HL-60 (cell line): ENCODE data around the gene RNASE8.
A peak's percentile ranks its signal among the peaks of the same experiment; 100 is the strongest.

Experiments used
- DNase-seq, 2 experiments: peaks; one replicate each; pipeline ENCODE4 v3.0.0-alpha.2; 2010 to 2020; ENCODE audit warnings: low read depth in 1 of 2, low spot score in 1 of 2
- H3K27ac ChIP-seq: fragments of 250-450 bp; sonication (Bioruptor Pico); replicated peaks from 2 replicates; pipeline ENCODE4 v1.5.1; 2020; ENCODE audit warnings: mild to moderate bottlenecking, moderate library complexity
- H3K27me3 ChIP-seq: fragments of 250-450 bp; sonication (Bioruptor Pico); 2 replicates; pipeline ENCODE4 v1.5.1; 2021; ENCODE audit warnings: mild to moderate bottlenecking, moderate library complexity; ENCODE audit not compliant: insufficient read depth, poor library complexity, severe bottlenecking
- H3K4me3 ChIP-seq: replicated peaks from 2 replicates; pipeline ENCODE4 v1.5.1; 2011; ENCODE audit warnings: mild to moderate bottlenecking, control low read depth, low read length; ENCODE audit not compliant: insufficient read depth
- CTCF ChIP-seq: IDR thresholded peaks from one replicate; pipeline ENCODE4 v1.5.1; 2011; ENCODE audit warnings: low read length, control low read depth, inconsistent platforms; ENCODE audit not compliant: insufficient read depth
- GABPA ChIP-seq: IDR thresholded peaks from 2 replicates; pipeline ENCODE4 v1.6.1; 2012; ENCODE audit warnings: low read depth
- POLR2AphosphoS5 ChIP-seq: IDR thresholded peaks from 2 replicates; pipeline ENCODE4 v1.6.1; 2012; ENCODE audit warnings: low read depth
- SPI1 ChIP-seq: IDR thresholded peaks from 2 replicates; pipeline ENCODE4 v1.6.1; 2012; ENCODE audit warnings: low read depth, mild to moderate bottlenecking, borderline replicate concordance
- TF ChIP-seq, protein P1 (sequence below): IDR thresholded peaks from 2 replicates; pipeline ENCODE4 v1.6.1; 2012; ENCODE audit warnings: low read depth; ENCODE audit not compliant: insufficient replicate concordance

The RNASE8 gene

DNA sequence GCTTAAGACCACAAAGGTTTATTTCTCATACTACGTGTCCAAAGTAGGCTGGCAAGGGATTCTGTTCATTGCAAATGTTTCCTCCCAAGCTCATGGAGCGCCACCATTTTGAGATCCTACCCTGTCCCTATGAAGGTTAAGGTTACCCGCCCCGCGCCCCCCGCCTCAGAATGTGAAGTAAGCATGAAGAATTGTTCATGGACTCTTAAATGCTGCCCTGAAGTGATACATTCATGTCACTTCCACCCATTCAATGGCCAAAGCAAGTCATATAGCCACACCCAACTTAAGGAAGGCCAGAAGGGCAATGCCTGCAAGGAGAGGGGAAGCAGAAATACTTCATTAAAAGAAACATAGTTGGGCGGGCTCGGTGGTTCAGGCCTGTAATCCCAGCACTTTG, 47.5 kb downstream of the RNASE8 start:
- peak overlapping the region; percentile 100; the same call in 1 of the 2 replicates for H3K27ac ChIP-seq
- no peaks in the 10 kb centered on the region for H3K27me3 ChIP-seq
- TF ChIP-seq CTCF = no peak
- no peak overlapping the region for H3K4me3 ChIP-seq
- DNase-seq = no peak

DNA sequence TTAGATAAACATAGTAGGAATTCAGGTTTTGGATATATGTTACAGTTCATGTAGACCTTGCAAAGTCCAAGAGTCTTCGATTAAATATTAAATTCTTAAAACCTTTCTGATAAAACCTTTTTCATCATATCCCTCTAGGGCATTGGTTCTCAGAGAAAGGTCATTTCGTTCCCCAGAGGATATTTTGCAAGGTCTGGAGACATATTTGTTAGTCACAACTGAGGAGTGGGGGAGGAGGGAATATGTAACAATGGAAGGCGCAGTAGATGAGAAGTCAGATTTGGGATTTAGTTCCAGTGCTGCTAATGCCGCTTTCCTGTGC, 48.5 kb downstream of the RNASE8 start:
- TF ChIP-seq GABPA (no peak), SPI1 (no peak), CTCF (no peak), POLR2AphosphoS5 (no peak)
- TF ChIP-seq, protein P1, sequence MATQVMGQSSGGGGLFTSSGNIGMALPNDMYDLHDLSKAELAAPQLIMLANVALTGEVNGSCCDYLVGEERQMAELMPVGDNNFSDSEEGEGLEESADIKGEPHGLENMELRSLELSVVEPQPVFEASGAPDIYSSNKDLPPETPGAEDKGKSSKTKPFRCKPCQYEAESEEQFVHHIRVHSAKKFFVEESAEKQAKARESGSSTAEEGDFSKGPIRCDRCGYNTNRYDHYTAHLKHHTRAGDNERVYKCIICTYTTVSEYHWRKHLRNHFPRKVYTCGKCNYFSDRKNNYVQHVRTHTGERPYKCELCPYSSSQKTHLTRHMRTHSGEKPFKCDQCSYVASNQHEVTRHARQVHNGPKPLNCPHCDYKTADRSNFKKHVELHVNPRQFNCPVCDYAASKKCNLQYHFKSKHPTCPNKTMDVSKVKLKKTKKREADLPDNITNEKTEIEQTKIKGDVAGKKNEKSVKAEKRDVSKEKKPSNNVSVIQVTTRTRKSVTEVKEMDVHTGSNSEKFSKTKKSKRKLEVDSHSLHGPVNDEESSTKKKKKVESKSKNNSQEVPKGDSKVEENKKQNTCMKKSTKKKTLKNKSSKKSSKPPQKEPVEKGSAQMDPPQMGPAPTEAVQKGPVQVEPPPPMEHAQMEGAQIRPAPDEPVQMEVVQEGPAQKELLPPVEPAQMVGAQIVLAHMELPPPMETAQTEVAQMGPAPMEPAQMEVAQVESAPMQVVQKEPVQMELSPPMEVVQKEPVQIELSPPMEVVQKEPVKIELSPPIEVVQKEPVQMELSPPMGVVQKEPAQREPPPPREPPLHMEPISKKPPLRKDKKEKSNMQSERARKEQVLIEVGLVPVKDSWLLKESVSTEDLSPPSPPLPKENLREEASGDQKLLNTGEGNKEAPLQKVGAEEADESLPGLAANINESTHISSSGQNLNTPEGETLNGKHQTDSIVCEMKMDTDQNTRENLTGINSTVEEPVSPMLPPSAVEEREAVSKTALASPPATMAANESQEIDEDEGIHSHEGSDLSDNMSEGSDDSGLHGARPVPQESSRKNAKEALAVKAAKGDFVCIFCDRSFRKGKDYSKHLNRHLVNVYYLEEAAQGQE = no peak
- Histone ChIP-seq H3K4me3 (peak overlapping the region; percentile 17; the same call in 1 of the 2 replicates), H3K27ac (peak overlapping the region; percentile 40), H3K27me3 (no peaks in the 10 kb centered on the region)
- DNase-seq = peak in 1 of 2 experiments; percentile 55

DNA sequence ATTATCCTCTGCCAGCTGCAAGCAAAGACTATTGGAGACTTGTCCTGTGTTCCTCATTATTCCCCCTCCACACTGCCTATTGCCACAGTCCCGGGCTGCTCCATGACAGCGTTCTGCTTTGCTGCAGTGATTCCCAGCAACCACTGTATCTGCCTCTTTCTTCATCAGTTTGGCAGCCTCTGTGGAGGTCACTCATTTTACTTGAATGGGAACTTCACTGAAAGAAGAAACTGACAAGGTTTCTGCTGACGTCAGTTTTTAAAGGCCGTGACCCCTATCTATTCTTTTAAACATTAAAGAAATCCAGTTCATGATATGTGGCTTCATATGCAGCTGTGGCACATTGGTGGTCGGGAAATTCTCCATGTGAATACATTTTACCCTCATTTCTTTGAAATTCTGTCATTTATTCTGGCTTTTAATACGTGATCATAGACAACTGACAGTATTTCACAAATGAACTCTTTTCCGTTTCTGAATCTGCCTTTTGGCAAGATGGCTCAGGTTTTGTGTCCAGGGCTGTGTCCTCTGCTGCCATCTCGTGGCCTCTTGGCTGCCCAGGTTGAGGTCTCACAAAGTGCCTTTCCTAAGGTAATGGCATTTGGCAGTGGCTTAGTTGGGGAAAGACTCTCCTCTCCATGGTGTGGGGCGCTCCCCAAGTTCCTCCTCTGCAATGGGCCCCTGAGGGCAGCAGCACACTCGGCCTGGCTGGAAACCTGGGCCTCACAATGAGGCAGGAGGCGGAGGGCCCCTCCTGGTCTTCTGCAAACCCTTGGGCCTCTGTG, 49.1 kb downstream of the RNASE8 start:
- Histone ChIP-seq H3K27ac (peak overlapping the region; percentile 40), H3K4me3 (peak overlapping the region; percentile 17; the same call in 1 of the 2 replicates), H3K27me3 (no peaks in the 10 kb centered on the region)
- peak; percentile 63 to 87 for DNase-seq
- TF ChIP-seq GABPA = no peak
- no peak for TF ChIP-seq SPI1
- no peak for TF ChIP-seq POLR2AphosphoS5
- TF ChIP-seq CTCF = peak; percentile 90
- TF ChIP-seq, protein P1 = no peak

GRCh38 chr14:21107283-21107800, 49.7 kb downstream of the RNASE8 start:
- TF ChIP-seq GABPA (no peak), SPI1 (no peak), CTCF (no peak), POLR2AphosphoS5 (no peak)
- TF ChIP-seq, protein P1 = no peak
- no peak overlapping the region for H3K4me3 ChIP-seq
- DNase-seq = no peak
- no peaks in the 10 kb centered on the region for H3K27me3 ChIP-seq
- peak overlapping the region; percentile 40 for H3K27ac ChIP-seq
